HG02852 (cell line): ENCODE data around the gene KCNQ1OT1.

Experiments used
- ATAC-seq: cut with Tn5 transposase; IDR thresholded peaks from one replicate; pipeline ENCODE4 v1.9.1; 2021; ENCODE audit warnings: mild to moderate bottlenecking, moderate library complexity; ENCODE audit not compliant: unreplicated experiment

The KCNQ1OT1 gene

DNA sequence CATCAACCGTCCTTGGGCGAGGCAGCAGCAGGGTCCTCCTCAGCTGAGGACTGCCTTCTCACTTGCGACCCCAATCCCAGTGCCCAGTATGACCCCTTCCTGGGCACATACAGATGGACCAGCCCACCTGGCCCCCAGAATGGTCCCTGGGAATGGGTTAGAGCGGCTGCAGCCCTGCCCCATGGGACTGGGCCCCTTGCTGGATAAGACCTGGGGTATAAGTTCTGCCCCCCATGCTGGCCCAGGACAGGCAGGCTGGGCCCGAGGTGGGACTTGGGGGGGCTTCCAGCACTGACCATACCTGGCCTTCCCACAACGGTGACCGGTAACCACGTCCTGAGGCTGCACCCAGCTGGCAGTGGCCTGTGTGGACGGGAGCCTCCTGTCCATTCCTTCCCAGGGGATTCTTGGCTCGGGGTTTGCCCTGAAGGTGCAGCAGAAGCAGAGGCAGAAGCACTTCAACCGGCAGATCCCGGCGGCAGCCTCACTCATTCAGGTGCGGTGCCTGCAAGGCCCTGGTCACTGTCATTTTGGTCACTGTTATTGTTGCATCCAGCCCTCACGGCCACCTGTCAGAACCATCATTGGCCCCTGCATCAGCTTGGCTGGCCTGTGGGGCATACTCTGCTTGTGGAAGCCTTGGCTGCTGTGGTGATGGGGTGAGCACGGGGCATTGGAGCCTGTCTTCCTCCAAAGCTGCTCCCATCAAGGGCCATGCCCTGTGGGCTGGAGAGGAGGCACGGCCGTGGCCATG, 114.8 kb downstream of the KCNQ1OT1 start:
- ATAC-seq: no peak

DNA sequence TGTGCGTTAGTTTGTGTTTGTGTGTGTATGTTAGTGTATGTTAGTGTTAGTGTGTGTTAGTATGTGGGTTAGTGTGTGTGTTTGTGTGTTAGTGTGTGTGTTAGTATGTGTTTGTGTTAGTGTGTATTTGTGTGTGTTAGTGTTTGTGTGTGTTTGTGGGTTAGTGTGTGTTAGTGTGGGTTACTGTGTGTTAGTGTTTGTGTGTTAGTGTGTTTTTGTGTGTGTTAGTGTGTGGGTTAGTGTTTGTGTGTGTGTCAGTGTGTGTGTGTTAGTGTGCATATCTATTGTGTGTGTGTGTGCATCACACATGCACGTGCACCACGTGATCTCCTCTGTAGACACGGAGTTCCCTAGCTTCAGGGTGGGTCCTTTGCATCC, 115.4 kb downstream of the KCNQ1OT1 start:
- ATAC-seq: no peak

DNA sequence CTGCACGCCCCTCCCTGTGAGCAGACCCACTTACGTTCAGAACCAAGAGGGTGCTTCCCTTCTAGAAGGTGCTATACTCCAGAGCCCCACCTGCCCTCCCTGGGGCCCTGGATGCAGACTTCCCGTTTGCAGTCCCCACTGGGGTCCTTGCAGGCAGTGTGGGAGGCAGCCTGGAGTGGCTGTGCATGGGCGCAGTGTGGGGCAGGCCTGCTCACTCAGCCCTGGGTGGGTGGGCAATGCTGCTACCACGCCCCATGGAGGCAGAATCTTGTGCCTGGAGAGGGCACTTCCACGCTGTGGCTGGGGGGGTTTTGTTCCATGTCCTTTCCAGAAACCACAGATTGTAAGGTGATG, 116.2 kb downstream of the KCNQ1OT1 start:
- no peak for ATAC-seq

DNA sequence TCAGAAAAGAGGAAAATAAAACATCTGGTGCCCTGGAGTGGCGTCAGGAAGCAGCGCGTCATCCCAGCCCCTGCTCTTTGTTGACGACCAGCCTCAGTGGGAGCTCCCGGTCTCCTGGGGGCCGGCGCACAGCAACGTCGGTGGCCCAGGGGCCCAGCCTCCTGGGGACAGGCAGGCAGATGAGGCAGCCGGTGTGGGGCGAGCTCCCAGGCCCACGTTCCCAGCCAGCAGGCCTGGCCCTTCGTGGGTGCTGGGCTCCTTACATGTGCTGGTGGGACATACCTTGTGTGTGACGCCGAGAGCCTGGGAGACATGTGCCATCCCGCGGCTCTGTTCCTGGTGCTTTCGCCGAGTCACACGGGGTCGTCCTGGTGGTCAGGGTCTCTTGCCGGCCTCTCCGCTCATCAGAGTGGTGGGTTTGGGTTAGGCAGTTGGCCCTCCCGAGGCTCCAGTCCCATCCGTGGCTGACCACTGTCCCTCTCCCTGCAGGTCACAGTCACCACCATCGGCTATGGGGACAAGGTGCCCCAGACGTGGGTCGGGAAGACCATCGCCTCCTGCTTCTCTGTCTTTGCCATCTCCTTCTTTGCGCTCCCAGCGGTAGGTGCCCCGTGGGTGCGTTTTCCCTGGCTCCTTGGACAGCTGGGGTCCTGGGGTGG, 116.7 kb downstream of the KCNQ1OT1 start:
- ATAC-seq: no peak

DNA sequence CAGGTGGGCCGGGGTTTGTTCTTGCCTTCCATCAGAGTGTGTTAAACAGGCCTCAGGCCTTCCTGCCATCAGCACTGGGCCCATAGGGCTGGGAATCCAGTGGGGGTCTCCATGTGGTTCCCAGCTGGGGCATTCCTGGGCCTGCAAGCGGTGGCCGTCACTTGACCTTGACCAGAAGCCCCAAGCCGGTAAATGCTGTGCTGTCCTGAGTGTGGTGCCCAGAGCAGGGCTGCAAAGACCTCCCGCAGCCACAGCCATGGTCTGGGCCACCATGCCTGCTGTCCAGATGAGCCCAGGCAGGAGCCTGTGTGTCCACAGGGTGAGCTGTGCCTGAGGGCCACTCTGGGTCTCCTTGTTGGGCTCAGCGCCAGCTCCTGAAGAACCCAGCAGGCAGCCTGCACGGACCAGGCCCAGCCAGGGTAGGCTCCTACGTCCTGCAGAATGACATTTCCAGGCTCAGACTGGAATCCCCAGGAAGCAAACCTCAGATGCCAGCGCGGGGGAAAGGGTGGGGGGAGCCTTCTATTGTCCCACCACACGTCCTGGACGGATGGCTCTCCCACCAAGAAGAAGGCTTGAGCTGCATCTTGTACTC, 117.3 kb downstream of the KCNQ1OT1 start:
- ATAC-seq: no peak

DNA sequence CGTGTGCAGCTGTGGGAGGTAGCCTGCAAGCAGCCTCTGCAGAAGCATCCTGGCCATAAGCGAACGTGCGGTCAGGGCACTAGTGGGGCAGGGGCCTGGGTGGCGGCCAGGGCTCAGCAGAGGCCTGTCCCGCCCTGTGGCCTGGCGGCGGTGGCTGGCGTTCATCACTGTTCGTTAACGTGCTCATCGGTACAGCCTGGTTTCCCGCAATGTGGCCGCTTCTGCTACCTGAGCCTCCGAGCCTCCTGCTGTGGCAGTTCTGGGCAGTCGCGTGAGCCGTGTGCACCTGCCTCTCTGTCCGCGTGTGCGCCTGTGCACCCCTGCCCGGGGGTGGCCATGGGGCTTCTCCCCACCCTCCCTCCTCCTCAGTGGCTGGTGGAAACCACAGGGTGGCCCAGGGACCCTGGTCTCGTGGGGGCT, 117.9 kb downstream of the KCNQ1OT1 start:
- ATAC-seq: no peak

DNA sequence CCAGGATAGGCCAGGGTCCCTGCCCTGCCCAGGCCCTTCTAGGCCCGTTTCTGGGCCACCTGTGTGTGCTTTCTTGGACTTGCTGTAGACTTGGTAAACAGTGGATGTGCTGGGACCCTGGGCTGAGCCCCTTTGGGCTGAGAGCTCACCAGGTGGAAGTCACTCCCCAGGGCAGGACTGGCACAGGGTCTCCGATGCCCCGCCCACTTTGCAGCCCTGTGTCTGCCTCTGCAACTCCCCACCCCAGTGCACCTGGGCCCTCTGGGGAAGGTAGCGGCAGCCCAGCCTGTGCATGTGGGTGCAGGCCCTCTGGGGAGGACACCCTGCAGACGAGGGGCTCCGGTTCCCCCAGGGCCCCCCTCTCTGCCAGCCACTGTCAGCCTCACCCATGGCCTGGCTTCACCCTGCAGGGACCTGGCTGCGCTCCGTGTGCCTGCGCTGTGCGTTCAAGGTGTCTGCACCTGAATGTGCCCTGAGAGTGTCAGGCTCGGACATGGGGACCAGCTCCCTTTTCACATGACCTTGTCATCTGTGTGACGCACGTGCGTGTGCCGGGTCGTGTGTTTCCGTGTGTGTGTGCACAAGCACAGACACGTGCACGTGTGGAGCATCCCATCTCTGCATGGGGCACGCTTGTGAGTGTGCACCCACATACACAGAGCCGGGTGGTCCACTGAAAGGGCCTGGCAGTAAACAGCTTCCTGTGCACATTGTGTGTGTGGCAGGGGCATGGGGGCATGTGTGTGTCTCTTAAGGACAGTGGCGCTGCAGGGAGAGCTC, 118.5 kb downstream of the KCNQ1OT1 start:
- ATAC-seq: no peak

DNA sequence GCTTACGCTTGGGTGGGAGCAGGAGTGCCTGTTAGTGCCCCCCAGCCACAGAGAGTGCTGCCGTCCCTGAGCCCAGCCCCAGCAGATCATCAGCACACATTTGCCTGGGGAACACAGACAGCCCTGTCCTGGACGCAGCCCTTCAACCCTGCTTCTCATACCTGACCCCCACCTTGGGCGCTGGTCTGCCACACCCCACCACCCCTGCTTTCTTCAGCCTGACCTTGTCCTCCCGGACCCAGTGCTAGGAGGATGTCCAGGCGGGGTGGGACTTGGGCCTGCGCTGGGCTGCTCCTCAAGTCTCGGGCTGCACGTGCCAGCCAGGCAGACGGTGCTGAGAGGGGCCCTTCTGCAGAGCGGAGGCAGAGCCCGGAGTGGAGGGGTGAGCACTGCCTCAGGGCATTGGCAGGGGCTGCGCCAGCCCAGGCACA, 119.2 kb downstream of the KCNQ1OT1 start:
- no peak for ATAC-seq

DNA sequence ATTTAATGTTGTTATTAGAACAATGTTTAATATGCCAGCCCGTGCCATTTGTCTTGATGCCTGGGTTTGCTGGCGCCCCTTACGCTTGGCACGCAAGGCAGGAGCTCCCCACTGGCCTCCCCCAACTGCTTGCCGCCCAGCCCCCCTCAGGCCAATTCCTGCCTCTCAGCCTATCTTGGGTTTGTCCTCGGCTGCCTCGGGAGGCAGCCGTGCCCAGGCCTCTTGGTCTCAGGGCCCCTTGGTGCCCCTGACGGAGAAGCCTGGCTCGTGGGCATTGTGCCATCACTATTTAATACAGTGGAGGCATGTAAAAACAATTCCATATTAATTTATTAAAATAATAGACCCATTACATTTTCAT, 119.8 kb downstream of the KCNQ1OT1 start:
- no peak for ATAC-seq

DNA sequence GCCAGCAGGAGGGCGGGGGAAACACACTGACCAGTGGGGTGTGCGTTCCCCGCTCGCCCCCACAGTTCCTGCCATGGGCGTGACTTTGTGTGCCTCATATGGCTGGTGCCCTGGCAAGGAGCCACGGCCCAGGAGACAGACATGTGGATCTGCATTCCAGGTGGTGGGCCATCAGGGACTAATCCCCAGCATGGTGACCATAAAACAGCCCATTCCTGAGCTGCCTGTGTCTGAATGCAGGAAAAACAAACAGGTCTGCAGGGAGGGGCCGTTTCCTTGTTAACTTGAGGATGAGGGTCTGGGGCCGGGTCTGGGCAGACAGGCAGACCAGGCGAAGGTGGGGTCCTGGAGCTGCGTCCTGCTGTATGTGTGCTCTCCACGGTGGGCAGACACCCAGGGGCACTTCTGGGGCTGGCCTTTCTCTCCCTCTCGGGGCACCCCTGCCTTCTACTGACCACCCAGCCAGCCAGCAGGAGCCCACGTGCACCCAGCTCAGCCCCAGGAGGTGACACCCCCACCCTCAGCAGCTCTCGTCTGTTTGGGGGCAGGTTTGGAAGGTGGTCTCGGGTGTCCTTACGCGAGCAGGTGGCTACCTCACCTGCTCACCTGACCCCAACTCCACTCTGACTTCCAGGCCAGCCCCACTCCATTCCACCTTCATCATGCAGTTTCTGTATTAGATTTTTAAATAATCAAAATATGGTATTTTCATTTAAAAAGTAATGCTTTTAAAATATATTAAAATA, 120.3 kb downstream of the KCNQ1OT1 start:
- no peak for ATAC-seq

DNA sequence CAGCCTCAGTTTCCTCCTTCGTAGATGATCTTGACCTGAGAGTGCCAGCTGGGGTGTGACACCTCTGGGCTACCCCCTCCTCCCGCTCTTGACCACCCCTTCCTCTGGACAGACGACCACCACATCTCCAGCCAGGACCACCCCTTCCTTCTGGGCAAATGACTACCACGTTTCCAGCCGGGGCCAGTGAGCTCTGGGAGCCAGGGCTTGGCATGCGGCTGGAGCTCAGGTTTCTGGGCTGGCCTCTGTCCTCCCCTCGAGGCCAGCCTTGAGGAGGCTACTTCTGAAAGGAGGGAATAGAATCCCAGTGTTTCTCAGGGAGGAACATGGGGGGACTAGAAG, 120.9 kb downstream of the KCNQ1OT1 start:
- no peak for ATAC-seq

DNA sequence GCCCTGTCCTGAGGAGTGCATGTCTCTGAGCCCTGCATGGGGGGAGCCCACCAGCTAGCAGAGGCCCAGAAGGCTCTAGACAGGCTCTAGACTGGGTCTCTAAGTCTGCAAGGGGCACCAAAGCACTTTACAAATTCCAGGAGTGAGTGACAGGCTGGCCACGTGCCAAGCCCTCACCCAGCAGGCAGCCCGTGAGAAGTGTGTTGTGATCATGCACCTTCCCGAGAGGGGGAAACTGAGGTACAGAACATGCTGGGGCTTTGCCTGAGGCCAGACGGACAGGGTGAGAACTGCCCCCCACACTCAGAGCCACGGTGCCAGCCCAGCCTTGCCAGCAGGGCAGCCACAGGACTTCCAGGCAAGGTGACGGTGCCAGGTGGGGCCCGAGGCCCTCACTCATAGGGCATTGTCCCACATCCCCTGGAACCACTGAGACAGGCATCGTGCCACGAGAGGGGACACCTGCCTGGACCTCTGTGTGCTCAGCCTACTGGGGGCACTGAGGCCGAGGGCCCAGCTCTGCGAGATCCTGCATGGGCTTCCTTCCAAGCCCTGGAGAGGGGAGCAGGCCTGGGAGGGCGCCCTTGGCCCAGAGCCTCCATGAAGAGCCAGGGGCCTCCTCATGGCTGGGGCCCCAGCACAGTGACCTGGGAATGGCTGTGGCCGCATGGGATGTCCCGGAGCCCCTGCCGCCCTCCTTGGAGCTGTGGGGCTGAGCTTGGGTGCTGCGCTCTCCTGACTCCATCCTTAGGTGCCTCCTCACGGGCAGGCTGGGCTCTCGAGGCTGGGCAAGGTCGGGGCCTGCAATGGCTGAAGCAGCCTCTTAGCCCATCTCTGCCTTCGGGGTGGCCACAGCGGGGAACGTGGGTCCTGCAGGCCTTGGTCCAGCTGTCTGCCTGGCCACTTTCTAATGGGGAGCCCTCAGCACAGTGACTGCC, 121.5 kb downstream of the KCNQ1OT1 start:
- no peak for ATAC-seq

DNA sequence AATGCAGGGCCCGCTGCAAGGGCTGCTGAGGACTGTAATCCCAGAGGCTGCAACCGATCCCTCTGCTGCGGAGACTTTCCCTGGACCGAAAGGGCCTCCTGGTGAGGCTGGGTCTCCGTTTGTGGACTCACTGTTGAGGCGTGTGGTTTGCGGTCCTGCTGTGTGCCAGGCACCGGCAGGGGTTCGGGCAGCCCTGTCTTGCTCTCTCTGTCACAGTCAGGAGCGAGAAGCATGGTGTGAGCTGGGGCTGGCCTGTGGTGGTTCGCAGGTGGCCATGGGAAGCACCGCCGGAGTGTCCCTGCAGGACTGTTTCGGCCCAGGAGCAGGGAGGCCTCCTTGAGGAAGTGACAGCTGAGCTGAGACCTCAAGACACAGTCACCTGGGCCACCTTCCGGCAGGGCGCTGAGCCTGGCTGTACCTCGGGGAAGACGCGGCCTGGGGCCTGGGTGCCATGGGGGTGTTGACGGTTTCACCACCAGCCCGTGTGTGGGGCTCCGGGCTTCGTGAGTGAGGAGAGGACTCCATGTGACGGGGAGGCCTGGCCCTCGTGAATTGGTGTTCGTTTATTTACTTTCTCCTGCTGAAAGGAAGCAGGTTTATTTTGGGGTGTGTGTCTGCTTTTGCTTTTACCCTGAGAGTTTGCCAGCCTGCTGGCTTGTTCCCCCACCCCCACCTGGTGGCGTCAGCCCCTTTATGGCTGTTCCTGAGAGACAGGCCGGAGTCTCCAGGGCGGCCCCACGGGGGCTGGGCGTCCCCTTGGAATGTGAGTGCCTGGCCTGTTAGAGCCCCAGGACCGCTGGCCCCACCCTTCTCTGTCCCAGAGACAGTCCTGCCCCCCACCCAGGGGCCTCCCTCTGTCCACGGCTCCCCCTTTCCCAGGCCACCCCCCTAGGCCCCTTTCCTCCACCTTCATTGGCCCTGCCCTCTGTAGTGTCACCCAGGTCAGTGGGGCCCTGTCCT, 122.5 kb downstream of the KCNQ1OT1 start:
- no peak for ATAC-seq

DNA sequence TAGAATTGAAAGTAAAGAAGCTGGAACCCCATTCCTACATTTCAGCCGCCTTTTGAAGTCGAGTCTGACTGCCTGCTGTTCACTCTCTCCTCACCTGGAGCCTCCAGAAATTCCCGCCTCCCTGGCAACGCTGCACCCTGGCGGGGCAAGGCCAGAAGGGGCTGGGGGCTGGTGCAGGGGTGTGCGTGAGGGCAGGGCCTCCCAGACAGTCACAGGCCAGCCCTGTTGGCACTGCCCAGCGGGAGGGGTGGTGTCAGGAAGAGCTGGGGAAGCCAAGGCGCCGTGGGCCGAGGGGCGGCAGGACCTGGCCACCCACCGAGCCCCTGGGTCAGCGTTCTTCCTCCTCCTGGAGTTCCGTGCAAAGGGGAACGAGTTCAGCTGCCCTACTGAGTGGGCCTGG, 123.2 kb downstream of the KCNQ1OT1 start:
- ATAC-seq: no peak

DNA sequence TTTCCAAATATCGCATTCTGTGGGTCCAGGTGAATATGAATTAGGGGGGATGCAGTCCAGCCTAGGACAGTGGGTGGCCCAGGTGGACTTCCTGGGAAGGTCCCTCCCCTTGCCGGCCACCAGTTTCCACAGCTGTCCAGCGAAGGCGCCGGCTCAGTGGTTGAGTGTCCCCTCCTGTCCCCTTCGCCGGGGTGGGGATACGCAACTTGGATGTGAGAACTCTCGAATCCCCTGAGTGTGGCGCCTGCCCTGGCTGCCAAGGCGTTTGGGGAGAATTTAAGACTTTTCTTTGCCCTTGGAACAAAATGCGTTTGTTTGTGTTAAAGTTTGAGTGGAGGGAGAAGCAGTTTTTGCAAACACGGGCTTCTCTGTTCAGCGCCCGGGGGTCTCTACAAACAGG, 123.7 kb downstream of the KCNQ1OT1 start:
- ATAC-seq: no peak

DNA sequence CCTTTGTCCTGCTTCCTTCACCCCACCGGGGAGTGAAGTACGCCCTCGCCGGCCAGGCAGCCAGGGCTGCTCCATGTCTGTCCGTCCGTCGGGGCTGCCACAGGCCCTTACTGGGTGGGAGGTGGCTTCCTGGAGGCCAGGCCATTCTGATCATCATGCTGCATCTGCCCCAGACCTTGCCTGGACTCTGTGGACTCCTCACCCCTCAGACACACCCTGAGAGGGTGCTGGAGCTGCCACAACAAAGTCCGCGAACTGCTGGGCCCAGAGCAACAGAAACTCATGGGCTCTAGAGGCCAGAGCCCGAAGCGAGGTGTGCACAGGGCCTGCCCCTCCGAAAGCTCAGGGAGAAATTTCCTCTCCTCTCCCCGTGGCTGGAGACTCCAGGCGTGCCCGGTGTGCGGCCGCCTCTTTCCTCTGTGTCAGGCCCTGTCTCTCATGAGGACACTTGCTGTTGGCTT, 124.2 kb downstream of the KCNQ1OT1 start:
- ATAC-seq: no peak

DNA sequence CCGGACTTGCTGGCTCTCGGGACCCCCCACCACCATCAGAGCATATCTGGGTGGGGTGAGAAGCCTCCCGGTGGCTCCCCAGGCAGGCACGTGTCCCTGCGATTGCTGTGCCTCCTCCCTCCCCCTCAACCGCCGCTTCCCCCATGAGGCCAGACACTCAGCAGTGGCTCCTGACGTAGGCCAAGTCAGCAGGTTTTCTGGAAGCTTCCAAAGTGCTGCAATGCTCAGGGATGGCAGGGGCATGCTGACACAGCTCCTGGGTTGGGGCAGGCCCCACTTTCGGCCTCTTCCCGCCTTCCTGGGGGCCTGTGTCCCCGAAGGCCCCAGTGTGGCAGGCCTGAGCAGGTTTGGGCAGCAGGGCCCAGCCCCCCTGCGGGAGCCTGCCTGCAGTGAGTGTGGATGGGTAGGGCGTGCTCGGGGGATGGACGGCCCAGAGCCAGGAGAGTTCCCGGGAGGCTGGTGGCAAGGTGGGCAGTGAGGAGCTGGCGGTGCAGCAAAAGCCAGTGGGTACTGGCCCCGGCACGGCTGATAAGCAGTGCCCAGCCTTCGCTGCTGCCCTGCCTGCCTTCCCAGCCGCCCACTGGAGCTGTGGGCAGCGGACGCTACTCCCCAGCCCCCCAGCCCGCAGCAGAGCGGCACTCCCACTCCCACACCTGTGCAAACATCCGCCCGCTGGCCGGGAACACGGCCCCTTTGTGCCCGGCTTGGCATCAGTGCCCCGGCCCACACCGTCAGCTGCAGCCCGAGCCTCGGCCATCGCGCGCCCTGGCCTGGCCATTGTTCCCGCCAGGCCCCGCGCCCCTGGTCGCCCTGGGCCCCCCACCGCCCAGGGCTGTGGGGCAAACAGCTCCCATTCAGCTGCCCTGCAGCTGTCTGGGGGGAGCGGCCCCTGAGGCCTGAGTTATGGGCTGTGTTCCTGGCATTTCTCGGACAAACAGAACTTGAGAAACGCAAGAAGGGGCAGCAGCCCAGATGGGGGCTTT, 125.0 kb downstream of the KCNQ1OT1 start:
- no peak for ATAC-seq
